HG02840 (cell line): ENCODE data around the gene HPCAL1.
"Not testable (repeated sequence)": the region's sequence is repeated elsewhere in the genome, so short reads cannot be mapped to it uniquely, and the experiment has no call there.

Source experiments
- ATAC-seq: cut with Tn5 transposase; IDR thresholded peaks from one replicate; pipeline ENCODE4 v1.9.1; 2021; ENCODE audit warnings: mild to moderate bottlenecking, moderate library complexity, moderate number of reproducible peaks; ENCODE audit not compliant: unreplicated experiment, low FRiP score

The HPCAL1 gene

DNA sequence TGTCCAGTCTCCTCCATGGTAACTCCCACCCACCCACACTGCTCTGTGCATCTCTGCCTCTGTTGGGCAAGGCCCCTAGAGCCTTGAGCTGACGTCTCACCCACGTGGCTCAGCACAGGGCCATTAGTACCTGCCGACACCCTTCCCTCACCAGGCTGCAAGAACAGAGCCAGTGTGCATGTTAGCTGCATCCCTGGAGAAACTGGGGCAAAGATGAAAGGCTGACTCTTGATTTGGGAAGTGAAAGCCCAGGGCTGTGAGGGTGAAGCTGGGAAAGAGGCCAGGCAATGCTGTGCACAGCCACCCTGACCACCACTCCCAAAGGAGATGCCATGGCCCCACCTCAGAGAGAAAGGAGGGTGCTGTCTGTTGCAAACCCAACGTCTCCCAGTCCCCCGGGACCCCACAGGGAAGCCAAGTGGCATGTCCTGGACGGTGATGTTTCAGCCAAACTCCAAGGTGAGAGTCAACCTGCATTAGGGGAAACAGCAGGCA, 20.0 kb upstream of the HPCAL1 start:
- ATAC-seq: no peak

DNA sequence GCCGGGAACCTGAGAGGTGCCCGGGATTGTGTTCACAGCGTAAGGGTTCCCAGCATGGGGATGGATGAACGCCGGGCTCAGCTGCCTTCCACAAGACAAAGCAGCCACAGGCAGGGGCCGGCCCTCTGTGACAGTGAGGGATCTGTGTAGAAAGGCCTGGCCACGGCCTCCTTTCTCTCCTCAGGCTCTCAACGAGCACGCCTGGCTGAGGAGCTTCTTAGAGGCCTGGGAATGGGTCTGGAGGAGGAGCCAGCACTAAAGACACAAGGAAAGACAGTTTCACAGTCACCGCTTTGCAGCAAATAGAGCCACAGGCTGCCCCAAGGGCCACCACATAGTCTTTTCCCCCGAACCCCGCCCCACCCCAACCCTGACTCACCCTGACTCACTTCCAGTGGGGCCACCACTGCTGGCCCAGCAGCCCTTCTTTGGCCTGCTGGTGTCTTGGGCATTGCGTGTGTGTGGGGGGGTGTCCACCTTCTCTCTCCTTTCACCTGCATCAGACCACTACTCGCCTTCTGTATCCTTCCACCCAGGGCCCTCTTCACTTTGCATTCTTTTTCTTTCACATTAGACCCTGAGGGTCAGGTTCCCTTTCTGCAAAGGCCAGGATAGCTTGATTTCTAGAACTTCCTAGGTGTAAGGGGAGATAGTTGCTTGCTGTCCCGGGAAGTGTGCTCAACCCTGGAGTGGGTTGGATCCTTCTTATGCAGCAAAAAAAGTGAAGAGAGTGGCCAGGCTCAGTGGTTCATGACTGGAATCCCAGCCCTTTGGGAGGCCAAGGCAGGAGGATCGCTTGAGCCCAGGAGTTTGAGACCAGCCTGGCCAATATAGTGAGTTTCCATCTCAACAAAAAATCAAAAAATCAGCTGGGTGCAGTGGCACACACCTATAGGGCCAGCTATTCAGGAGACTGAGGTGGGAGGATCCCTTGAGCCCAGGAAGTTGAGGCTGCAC, 19.3 kb upstream of the HPCAL1 start:
- no peak for ATAC-seq

DNA sequence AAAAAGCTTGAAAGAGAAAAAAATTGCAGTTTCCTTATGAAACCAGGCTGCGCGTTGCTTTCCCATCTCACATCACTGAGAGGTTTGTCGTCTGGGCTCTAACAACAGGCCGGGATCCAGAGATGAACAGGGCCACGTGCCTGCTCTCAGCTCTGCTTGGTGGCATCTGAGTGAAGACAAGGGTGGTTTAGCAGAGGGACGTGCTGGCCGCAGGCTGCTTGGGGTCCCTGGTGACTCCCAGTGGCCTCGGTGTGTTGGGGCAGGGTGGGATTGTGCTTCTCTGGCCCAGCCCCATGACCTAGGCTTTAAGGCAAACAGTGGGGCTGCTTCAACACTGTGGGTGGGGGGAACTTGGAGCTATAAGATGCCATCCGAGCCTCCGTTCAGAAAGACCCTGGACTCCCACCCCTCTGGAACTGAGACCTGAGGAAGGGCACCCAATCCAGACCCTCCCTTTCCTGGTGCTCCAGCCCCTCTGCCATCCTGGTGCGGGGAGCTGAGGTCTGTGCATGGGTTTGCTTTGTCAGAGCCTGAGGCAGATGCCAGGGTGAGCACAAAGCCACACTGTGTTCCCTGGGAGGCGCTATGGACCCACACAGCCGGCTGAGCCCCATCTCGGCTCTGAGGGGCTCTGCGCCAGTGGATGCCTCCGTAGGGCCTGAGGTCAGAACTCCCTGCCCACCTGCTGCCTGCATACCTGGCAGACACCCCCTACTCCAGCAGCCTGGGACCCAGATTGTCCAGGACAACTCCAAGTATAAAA, 18.4 kb upstream of the HPCAL1 start:
- ATAC-seq: no peak

DNA sequence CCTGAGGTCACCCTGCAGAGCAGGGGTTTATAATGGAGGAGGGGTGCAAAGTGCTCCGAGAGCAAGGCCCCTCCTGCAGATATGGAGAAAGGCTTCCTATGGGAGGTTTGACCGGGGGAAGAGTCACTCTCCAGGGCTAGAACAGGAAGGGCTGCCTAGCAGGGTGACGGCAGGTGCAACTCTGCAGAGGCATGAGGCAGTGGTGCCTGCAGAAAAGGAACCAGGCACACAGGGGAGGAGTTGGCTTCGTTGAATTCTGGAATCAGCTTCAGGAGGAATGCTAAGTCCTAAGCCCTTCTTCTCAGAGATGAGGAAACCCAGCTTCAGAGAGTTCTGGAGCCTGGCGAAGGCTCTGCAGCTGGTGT, 17.5 kb upstream of the HPCAL1 start:
- ATAC-seq: no peak

DNA sequence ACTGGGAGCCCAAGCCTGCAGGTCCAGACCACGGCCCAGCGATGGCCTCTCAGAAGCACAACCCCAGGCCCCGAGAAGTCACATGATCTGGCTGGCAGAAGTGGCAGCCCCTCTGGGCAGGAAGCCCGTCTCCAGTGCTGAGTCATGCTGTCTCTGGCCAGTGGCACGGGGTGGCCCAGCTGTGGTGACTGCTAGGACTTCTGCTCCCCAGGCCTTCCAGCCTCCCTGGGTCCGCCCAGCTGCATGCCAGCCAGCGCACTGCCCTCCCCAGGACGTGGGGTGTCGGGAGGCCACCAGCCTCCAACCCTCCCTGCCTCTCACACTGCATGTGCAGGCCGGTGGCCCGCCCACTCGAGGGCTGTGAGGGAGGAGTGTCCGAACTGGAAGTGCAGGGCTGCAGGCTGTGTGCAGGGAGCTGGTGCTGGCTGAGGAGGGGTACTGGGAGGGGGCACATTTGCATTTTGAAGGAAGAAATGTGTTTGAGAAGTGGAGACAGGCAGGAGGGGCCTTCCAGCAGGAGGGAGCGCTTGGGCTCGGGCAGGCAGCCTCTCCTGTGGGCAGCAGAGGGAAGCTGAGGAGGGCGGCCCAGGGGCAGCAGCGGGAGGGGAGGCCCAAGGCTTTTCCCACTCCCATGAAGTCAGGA, 17.0 kb upstream of the HPCAL1 start:
- no peak for ATAC-seq

DNA sequence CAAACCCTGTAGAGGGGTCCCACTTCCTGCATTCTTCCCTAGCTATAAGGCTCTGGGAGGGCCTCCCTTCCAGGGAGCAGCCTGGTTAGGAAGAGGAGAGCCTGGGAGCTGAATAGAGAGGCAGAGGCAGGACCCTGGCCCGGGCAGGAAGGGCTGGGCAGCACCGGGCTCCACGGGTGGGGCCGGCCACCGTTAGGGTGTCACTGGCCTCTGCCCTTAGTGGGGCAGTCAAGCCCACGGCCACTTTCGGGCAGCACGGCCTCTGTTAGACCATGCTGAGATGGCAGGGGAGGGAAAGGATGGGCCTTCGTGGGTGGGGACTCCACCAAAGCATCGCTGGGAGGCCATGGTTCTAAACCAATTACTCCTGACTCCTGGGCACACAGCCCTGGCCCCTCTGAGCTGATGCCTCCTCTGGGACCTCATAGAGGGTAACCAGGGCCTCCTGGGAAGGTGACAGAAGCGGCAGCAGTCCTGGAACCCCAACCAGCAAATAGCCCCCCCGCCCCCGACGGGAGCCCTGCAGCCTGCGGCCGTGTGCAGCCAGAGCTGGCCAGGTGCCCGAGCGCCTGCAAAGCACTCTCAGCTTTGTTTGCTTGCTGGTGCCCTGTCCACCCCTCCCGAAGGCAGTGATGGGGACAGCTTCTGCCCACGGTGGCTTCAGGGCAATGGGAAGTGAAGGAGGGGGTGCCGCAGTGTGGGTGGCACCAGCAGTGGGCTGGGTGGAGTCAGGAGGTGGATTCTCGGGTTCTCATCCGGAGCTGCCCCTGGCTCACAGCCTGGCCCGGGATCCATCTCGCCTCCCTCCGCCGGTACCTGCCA, 16.3 kb upstream of the HPCAL1 start:
- ATAC-seq: no peak

DNA sequence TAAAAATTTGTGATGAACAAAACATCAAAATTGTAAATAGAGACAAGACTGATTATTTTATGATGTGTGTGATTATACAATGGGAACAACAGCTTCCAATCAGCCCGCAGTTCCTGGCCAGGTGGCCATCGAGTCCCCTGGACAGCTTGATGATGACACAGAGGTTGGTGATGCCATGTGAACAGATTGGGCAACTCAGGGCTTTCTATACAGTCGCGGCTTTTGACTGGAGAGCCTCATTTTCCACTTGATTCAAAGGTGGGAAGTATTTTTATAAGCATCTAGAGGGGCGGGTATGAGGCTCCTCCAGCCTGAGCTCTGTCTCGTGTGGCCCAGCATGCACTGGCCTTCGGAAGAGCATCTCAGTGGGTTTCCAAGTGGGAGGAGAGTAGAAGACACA, 14.9 kb upstream of the HPCAL1 start:
- ATAC-seq: no peak

DNA sequence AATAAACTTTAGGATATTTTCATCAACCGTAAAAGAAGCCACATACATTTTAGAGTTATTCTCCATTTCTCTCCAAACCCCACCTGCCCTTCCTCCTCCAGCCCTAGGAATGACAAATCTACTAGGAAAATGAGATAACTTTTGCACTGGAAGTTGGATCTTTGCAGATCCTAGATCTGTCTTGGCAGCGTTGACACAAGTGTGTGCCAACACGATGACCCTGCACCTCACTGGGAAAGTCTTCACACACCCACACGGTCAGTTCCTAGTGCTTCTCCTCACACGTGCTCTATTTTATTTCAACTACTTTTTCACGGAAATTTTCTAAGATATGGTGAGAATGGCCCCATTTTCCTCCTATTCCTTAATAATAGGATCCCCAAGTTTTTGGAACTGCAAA, 14.1 kb upstream of the HPCAL1 start:
- no peak for ATAC-seq

DNA sequence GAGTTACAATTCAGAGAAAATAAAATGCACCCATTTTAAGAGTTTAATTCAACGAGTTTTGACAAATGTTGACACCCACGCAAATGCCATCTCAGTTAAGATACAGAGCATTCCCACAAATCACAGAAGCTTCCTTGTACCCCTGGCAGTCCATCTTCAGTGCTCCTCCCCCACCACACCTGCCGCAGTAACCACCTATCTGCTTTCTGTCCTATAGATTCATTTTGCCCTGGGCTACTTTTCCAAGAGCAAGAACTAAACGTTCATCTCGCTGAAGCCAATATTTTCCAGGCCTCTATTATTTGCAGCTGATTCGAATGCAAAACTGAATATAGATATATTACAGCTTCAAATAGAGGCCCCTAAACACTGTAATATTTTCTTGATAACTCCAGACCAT, 13.4 kb upstream of the HPCAL1 start:
- no peak for ATAC-seq

DNA sequence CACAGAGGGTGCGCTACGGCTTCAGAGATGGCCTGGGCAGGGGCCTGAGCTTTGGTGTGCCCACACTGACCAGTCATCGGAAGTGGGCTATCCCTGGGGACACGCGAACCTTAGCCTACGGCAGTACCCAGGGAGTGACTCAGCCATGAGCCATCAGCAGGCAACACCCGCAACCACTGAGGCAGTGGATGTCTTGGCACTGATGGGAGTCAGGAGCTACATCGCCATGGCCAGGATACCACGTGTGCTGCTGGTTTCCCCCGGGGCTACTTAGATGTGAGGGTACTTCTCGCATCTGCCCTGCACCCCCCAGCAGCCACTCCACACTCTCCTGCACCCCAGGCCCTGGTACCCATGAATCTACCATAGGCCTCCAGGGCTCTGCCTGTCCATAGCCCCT, 12.8 kb upstream of the HPCAL1 start:
- ATAC-seq: no peak

DNA sequence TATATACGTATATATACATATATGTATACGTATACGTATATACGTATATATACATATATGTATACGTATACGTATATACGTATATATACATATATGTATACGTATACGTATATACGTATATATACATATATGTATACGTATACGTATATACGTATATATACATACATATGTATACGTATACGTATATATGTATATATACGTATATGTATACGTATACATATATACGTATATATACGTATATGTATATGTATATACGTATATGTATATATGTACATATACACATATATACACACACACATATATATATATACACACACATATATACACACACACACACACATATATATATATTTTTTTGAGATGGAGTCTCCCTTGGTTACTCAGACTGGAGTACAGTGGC, 11.3 kb upstream of the HPCAL1 start:
- not testable (repeated sequence) for ATAC-seq

DNA sequence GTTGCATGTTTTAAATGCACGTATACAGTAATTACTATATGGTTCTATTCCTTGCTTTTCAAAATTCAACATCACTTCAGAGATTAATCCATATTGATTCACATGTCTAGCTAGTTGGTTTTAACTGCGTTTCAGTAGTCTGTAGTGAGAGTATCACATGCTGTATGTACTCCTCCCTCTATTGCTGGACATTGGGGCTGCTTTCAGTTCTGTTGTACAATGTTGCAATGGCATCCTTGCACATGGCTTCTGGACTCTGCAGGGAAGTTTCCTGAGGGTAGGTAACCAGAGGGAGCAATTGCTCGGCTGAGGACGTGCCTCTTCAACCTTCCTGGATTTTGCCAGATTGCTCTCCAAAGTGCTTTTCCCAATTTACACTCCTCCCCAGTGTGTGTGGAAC, 10.7 kb upstream of the HPCAL1 start:
- ATAC-seq: no peak

DNA sequence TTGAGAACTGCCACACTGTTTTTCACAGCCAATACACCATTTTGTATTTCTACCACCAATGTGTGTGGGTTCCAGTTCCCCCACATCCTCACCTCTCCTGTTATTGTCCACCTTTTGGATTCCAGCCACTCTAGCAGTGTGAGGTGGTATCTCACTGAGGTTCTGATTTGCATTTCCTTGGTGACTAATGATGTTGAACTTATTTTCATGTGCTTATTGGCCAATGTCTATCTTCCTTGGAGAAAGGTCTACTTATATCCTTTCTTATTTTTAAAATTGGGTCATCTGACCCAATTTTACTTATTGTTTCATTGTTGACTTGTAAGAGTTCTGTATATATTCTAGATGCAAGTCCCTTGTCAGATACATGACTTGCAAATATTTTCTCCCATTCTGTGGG, 9.1 kb upstream of the HPCAL1 start:
- no peak for ATAC-seq

DNA sequence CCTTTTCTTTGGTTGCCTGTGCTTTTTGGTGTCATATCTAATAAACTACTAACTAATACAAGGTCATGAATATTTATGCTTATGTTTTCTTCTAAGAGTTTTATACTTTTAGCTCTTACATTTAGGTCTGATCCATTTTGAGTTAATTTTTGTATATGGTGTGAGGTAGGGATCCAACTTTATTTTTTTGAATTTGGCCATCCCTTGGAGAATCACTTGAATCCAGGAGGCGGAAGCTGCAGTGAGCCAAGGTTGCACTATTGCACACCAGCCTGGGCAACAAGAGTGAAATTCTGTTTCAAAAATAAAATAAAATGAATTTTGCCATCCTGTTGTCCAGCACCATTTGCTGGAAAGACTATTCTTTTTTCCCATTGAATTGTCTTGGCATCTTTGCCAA, 8.6 kb upstream of the HPCAL1 start:
- ATAC-seq: no peak

DNA sequence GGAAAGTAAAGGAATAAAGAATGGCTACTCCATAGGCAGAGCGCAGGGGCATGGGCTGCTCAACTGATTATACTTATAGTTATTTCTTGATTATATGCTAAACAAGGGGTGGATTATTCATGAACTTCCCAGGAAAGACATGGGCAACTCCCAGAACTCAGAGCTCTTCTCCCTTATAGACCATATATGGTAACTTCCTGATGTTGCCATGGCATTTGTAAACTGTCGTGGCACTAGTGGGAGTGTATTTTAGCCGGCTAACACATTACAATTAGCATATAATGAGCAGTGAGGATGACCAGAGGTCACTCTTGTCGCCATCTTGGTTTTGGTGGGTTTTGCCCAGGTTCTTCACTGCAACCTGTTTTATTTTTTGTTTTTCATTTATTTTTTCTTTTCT, 7.1 kb upstream of the HPCAL1 start:
- ATAC-seq: not testable (repeated sequence)

DNA sequence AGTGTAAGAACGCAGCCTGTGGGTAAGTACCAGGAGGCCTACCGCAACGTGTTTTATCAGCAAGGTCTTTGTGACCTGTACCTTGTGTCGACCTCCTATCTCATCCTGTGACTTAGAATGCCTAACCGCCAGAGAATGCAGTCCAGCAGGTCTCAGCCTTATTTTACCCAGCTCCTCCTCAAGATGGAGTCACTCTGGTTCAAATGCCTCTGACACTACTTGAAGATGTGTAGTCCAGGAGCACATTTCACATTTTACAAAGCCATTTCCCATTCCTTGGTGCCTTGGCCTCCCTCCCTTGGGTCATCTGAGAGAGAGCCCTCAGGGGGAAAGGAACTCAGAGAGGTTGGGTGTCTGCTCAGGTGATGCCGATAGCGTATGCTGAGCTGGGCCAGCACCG, 6.6 kb upstream of the HPCAL1 start:
- ATAC-seq: no peak

DNA sequence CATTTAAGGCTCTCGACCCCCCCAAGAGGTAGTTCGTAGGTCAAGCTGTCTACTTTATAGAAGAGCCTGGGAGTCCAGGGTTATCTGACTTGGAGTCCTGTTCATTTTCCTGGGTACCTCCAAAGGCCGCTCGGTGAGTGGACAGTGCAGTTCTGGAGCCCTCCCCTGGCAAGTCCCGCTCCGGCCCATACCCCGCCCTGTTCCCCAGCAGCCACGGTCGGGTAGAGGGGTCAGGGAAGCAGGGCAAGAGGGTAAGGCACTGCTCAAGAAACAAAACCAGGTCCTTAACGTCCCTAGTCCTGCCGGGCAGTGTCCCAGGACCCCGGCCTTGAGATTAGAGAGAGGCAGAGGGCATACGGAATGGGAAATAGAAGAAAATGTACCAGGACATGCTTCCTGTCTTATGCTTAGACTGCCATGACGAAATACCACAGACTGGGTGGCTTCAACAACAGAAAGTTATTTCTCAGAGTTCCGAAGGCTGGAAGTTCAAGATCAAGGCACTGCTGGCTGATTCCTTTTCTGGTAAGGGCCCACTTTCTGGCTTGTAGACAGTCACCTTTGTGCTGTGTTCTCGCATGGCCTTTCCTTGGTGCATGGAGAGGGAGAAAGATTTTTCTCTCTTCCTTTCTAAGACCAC, 5.4 kb upstream of the HPCAL1 start:
- ATAC-seq: no peak

DNA sequence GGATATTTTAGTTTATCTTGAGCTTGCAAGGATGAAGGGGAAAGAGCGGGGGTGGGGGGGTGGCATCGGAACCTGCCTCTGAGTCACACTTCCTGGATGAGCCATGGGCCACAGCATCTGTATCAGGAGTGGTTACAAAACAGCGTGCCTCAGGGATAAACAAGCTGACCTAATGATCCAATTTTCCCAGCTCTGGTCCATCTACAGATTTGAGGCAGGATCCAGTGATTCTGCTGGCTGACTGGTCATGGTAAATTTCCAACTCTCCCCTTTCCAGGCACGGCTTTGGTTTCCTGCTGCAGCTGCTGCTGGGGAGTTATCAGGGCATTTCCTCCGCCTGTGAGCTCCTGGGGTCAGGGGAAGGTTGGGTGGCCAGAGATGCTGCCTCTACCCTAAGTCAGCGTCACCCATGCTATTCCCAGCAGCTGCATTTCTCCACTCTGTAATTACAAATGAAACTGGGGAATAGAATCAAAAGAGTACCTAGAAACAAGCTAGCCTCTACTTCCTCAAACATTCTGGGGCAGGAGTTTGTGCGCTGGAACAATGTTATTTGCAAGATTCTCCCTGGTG, 4.7 kb upstream of the HPCAL1 start:
- no peak for ATAC-seq

DNA sequence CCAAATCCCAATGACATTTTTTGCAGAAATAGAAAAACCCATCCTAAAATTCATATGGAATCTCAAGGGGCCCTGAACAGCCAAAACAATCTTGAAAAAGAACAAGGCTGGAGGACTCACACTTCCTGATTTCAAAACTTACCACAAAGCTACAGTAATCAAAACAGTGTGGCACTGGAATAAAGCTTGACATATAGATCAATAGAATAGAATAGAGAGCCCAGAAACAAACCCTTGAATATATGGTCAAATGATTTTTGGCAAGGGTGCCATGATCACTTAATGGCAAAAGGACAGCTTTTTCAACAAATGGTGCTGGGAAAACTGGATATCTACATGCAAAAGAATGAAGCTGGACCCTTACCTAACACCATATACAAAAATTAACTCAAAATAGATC, 3.9 kb upstream of the HPCAL1 start:
- ATAC-seq: not testable (repeated sequence)
